ENCODE measurements around the gene MRFAP1L1. TPM values are rescaled to one million over a fixed set of nuclear protein-coding genes. Genes with fewer than 3 reads are reported as not detected.

The MRFAP1L1 gene
- total and polyA plus RNA-seq, 9 of the 15 experiments (the other 6 are each of a cell fraction or from before 2014, with no cell fraction given), result 37.6 to 111 (median 83.8) TPM

GRCh38 chr4:6751611-6752485 is 42.2 kb upstream of the MRFAP1L1 start (continued):
- TF ChIP-seq, protein P1, sequence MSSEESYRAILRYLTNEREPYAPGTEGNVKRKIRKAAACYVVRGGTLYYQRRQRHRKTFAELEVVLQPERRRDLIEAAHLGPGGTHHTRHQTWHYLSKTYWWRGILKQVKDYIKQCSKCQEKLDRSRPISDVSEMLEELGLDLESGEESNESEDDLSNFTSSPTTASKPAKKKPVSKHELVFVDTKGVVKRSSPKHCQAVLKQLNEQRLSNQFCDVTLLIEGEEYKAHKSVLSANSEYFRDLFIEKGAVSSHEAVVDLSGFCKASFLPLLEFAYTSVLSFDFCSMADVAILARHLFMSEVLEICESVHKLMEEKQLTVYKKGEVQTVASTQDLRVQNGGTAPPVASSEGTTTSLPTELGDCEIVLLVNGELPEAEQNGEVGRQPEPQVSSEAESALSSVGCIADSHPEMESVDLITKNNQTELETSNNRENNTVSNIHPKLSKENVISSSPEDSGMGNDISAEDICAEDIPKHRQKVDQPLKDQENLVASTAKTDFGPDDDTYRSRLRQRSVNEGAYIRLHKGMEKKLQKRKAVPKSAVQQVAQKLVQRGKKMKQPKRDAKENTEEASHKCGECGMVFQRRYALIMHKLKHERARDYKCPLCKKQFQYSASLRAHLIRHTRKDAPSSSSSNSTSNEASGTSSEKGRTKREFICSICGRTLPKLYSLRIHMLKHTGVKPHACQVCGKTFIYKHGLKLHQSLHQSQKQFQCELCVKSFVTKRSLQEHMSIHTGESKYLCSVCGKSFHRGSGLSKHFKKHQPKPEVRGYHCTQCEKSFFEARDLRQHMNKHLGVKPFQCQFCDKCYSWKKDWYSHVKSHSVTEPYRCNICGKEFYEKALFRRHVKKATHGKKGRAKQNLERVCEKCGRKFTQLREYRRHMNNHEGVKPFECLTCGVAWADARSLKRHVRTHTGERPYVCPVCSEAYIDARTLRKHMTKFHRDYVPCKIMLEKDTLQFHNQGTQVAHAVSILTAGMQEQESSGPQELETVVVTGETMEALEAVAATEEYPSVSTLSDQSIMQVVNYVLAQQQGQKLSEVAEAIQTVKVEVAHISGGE (CRISPR knock-in tag; IDR thresholded peaks at IDR 0.05), result no peak
- TF ChIP-seq TGIF2 (CRISPR knock-in tag; IDR thresholded peaks at IDR 0.05), result no peak
- TF ChIP-seq KAT8 (IDR thresholded peaks at IDR 0.05; ENCODE audit: low read depth), result no peak
- no peak for TF ChIP-seq REST (IDR thresholded peaks at IDR 0.05; ENCODE audit: borderline replicate concordance)
- TF ChIP-seq REST (CRISPR knock-in tag; IDR thresholded peaks at IDR 0.05; ENCODE audit: low read depth), result no peak
- TF ChIP-seq NFRKB (IDR thresholded peaks at IDR 0.05; ENCODE audit: low read depth), result 0 out of 2 replicates have a peak, but pooled peaks have one; percentile 20
- no peak for TF ChIP-seq POLR3G (IDR thresholded peaks at IDR 0.05; ENCODE audit: extremely low read depth, insufficient read length, insufficient replicate concordance)
- TF ChIP-seq LCOR (CRISPR knock-in tag; IDR thresholded peaks at IDR 0.05), result no peak
- no peak for TF ChIP-seq ZC3H4 (CRISPR knock-in tag; IDR thresholded peaks at IDR 0.05; ENCODE audit: borderline replicate concordance)
- peak; percentile 31 for TF ChIP-seq CREM (IDR thresholded peaks at IDR 0.05; ENCODE audit: low read depth)
- TF ChIP-seq NFXL1 (CRISPR knock-in tag; IDR thresholded peaks at IDR 0.05), result no peak
- peak; percentile 12 for TF ChIP-seq PHF20 (IDR thresholded peaks at IDR 0.05; ENCODE audit: partially characterized antibody)
- TF ChIP-seq HNRNPH1 (optimal IDR thresholded peaks at IDR 0.05; ENCODE audit: low read depth, low read length), result no peak
- TF ChIP-seq STAT5B (CRISPR knock-in tag; IDR thresholded peaks at IDR 0.05), result no peak
- 0 out of 2 replicates have a peak, but pooled peaks have one; percentile 29 for TF ChIP-seq FOXJ2 (tag; IDR thresholded peaks at IDR 0.05)
- TF ChIP-seq NR2C2 (CRISPR knock-in tag; IDR thresholded peaks at IDR 0.05), result no peak
- no peak for TF ChIP-seq NR2C2 (tag; IDR thresholded peaks at IDR 0.05)
